ENCODE measurements around the gene ABHD4.
"Not testable (repeated sequence)": the region's sequence is repeated elsewhere in the genome, so short reads cannot be mapped to it uniquely, and the experiment has no call there.

ABHD4 gene

DNA sequence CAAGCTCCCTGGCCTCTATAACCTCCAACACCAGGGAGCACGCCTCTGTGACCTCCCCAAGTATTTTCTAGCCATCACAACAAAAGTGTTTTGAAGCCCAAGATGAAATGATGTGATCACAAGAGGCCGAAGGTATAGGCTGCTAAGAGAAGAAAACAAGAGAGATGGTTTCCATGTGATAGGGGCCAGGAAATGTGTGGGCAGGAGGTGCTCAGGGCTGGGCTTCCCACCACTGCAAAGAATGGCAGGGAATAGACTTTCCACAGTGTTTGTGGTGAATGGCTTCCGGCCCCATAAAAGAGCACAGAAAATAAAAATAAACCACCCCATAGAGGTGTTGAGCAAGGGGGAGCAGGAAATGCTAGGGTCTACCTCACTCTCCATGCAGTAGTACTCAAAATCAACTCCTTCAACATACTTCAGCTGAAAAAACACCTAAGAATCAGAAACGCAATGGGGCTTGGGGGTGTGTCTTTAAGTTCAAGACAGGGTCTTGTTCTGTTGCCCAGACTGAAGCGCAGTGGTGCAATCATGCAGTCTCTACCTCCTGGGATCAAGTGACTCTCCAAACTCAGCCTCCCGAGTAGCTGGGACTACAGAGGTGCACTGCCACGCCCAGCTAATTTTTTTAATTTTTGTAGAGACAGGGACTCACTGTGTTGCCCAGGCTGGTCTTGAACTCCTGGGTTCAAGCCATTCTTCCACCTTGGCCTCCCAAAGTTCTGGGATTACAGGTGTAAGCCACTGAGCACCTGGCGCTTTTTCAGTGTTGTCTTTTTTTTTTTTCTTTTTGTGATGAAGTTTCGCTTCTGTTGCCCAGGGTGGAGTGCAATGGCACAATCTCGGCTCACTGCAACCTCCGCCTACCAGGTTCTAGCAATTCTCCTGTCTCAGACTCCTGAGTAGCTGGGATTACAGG lies 36.2 kb upstream of the ABHD4 start:
- peak; percentile 51 for DNase-seq

DNA sequence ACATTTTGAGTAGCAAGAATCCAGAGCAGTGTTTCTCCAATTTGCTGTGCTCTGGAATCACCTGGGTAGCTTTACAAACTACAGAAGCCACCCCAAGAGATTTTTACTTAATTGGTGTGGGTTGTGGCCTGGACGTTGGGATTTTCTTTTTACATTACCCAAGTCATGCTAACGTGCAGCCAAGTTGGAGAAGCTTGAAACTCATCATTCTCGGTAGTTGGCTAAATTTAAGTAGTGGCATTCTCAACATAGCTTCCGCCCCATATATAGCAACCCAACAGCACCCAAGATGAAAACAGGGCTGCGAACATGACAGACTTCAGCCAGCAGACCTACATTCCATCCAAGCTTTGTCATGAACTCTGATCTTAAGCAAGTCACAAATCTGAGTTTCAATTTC lies 34.1 kb upstream of the ABHD4 start:
- DNase-seq, result no peak

DNA sequence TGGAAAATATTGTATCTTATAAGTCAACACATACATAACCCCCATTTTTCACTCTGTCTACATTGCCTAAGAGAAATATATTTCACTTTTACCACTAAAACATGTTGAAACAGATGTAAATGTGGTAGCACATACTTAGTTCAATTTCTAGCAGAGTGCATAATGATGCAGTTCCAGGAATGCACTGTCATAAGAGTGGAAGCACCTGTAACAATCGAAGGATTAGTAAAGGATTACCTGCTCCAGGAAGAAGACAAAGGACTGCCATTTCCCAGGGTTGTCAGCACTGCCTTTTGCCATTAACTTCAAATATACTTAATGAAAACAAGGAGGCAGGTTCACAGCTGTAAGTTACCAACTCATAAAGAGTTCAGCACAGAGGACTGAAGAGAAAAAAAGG lies 33.6 kb upstream of the ABHD4 start:
- DNase-seq, result no peak

DNA sequence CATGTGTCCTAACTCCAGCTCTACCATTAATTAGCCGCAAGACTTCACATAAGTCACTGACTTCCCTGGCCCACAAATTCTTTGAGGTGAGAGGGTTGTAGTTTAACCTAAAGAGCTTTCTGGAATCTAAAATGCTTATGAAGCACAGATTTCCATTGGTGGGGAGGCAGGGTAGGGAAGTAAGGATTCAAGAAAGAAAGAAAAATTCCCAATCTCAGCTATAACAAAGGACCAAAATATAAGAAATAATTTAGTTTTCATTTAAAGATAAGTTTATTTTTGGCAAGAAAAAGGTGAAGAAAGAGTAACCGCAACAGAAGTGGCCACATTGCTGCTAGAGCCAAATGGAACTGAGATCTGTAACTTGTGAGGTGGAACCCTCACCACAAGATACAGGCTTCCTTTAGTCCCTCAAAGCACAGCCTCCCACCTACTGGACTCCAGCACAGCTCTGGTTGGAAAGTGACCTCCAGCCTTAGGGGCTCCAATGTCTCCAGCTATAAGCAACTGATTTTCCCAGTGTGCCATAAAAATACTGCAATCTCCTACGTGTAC lies 32.6 kb upstream of the ABHD4 start:
- DNase-seq, result no peak

DNA sequence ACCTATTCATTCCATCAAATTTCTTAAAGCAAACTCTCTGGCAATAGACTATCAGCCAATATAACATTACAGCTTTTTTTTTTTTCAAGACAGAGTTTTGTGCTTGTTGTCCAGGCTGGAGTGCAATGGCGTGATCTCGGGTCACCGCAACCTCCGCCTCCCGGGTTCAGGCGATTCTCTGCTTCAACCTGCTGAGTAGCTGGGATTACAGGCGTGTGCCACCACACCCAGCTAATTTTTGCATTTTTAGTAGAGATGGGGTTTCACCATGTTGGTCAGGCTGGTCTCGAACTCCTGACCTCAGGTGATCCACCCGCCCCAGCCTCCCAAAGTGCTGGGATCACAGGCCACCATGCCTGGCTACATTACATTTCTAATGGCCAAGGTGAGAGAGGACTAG lies 31.8 kb upstream of the ABHD4 start:
- not testable (repeated sequence) for DNase-seq

DNA sequence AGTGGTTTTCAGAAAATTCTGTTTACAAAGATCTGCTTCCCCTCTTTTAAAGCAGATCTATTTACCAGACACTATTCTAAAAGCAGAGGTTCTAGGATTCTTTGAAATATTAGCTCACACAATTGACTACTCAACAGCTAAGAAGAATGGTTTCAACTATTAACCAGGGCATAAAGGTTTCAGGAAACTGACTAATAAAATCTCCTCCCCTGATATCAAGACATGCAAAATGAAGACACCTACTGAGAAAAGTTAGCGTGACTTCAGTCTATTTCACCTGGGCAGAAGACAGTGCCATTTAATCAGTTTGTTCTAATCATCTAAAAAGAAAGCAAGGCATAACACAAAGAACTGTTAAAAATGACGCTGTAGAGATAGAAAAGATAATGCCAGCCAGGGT lies 31.3 kb upstream of the ABHD4 start:
- DNase-seq, result no peak

DNA sequence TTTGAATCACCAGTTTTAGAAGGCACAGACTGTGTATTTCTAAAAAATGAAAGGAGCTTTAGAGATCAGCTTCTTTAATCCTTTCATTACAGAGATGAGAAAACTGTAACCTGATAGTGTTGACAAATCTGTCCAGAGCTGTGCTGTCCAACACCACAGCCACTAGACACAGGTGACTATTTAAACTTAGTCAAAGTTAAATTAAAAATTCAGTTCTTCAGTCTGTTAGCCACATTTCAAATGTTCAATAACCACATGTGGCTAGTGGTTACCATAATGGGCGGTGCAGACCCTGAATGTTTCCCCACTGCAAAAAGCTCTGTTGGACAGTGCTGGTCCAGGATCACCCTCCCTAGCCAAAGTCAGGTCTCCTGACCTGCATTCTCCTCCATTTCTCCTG lies 30.7 kb upstream of the ABHD4 start:
- no peak for DNase-seq

DNA sequence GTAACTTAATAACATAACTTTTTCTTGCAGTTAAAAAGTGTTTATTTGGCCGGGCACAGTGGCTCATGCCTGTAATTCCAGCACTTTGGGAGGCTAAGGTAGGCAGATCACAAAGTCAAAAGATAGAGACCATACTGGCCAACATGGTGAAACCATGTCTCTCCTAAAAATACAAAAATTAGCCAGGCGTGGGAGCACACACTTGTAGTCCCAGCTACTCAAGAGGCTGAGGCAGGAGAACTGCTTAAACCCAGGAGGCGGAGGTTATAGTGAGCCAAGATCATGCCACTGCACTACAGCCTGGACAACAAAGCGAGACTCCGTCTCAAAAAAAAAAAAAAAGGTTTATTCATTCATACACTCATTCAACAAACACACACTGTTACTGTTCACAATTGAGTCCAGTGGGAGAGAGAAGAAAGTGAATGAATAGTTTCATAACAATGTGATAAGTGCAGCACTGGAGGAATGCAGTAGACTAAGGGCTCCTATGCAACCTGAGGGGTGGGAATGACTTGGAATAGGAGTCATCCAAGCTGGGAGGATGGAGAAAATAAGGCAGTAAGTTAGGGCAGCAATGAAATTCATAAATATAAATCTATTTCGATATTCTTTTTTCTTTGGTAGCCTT lies 28.9 kb upstream of the ABHD4 start:
- no peak for DNase-seq

DNA sequence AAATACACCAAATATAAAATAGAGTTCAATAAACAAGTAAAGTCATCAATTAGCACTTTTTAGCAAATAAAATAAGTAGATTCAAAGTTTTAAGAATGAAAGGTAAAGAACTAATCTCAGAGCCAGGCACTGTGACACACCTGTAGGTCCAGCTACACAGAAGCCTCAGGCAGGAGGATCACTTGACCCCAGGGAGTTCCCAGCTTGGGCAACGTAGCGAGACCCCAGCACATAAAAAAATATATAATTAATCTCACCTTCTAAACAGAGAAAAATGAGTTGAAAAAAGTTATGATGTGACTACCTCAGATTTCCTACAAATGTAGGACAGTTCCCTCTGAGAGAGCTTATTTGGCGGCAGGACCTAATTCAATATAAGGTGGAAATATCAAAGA lies 28.4 kb upstream of the ABHD4 start:
- DNase-seq, result no peak

DNA sequence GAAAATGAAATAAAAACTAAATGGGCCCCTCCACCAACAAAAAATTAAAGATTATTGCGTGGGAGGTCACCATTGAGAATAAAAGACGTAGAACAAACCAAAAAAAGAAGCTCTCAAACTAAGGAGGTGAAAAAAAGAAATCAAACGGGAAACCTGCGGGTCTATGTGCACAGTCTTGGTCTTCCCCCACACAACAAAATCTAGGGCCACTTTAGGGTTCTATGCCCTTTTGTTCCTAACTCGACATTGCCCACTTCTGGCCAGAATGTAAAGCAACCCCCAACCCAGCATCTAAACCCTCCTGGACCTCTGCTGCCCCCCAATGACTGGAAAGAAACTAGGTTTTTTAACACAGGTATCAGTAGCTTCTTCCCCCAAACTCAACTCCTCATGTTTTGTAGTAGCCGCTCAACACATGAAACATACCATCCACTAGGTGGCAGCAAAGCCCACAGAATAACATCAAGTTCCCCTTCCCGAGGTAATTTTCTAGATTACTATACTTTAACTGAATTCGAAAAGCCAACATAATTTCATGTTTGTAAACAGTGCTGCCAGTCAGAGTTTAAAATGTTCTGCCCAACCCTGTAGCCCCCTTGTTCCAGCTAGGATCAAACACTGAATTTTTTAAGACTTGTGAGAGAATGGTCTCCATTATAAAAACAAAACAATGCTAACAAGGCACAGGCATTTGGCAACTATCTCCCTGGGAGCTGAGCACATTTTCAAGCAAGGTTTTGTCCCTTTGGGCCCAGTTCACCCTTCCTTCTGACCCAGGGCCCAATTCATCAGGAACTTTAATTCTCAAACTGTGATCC lies 27.8 kb upstream of the ABHD4 start:
- peak; percentile 66 for DNase-seq

DNA sequence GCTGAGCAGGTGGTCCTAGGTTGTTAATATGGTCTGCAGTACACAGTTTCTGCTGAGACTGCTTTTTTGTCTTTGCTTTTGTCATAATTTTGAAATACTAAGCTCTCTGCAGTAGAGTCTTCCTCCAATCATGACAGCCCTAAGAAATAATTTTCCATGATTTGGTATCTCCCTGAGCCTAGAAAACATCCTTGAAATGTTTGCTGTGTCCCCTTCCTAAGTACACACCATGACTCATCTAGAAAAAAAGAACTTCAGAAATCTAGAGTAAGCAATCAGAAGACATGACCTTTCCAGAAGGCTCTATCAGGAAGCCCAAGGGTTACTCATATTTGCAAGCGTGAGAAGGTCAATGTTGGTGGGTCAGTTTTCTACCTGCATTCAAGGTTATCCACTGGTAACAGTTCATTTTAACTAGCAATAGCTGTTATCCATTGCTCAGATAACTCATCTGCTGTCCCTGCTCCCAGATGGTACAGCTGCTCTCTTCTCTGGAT lies 25.5 kb upstream of the ABHD4 start:
- no peak for DNase-seq

DNA sequence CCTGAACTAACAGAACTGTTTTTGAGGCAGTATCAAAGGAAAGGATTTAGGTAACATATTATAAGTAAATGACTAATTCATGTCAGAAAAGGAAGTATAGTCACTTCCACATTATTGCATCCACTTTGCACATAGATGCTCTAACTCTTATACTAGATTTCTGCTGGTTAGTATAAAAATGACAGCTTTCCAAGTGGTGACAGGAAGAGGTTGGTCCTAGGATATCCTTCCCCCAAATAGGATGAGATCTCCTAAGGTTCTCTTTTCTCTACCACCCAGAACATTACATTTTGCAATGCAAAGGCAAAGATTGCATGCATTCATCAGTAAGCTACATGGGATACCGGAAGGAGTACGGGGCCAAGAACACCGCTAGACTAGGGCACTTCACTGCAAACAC lies 24.3 kb upstream of the ABHD4 start:
- DNase-seq, result no peak

DNA sequence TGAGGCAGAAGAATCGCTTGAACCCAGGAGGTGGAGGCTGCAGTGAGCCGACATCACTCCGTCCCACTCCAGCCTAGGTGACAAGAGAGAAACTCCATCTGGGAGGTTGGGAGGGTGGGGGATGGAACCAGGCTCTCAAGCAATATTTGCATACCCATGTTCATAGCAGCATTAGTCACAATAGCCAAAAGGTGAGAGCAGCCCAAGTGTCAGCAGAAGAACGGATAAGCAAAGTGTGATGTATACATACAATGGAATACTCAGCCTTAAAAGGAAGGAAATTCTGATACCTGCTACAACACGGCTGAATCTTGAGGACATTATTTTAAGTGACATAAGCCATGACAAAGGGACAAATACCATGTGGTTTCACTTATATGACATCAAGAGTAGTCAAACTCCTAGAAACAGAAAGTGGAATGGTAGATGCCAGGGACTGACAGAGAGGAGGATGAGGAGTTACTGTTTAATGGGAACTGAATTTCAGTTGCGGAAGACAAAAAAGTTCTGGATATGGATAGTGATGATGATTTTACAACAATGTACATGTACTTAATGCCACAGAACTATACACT lies 20.7 kb upstream of the ABHD4 start:
- no peak for DNase-seq

DNA sequence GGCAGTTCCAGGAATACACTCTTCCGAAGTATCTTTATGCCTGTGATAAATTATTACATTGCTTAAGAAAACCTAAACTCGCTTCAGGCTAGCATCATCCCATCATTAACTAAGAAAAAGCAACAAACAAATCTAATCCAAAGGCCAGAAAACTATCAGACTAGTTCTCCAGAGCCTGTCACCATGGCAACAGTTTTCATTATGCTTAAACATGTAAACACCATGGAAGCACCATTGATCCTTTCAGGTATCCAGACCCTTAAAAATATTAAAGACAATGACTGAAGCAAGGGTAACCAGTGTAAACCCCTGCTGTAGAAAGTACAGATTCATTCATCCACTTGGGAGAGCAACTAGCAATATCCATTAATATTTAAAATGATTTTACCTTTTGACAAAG lies 18.9 kb upstream of the ABHD4 start:
- no peak for DNase-seq

DNA sequence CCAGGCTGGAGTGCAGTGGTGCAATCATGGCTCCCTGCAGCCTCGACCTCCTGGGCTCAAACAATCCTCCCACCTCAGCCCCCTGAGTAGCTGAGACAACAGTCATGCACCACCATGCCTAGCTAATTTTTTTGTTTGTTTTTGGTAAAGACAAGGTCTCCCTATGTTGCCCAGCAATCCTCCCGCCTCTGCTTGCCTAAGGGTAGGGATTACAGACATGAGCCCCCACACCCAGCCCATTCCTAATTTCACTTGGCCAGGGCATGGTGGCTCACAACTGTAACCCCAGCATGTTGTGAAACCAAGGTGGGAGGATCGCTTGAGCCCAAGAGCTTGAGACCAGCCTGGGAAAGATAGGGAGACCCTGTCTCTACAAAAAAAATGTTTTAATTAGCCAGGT lies 18.2 kb upstream of the ABHD4 start:
- no peak for DNase-seq

DNA sequence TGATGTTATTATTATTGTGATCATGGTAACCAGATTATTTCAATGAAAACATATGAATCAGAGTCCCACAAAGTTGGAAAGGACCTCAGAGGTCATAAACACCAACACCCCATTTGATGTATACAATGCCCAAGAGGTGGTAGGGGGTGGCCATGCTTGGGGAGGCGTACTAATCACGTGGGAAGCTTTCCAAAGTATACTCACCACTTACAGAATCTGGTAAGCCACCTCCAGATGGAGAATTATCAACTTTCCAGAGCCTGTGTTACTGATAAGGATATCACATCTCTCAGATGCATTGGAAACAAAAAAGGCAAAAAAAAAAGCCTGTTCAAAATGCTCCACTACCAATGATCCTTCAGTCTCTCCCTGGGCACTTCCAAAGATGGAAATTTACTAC lies 17.5 kb upstream of the ABHD4 start:
- no peak for DNase-seq

DNA sequence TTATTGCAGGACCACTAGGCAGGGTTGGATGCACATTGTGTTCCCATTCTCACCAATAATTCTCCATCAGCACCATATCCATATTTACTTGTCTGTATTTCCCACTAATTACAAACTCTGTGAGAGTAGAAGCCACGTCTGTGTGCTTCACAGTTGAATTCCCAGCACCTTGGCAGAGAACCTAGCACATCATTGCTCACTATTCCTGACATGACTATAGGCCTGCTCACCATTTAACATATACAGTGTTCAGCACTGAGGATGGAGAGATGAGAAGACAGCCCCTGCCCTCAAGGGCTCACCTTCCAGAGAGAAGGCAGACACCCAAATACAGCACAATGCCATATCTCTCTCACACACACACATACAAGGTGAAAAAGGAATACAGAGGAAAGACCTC lies 14.1 kb upstream of the ABHD4 start:
- no peak for DNase-seq

DNA sequence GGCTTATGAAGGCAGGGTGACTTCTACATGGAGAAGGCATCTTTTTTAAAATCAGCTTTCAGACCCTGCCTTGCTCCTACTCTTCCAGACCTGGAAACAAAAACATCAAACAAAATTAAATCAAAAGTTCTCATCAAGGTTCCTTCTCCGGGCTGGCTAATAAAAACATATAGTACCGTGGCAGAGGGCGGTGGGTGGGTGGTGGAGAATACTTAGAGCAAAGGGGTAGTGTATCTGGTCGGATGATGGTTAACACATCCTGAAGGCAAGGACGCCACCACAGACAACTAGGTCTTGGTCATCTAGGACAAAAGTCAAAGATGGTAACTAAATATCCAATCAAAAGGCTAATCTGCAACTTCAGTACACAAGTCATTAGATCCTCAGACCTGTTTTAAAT lies 10.9 kb upstream of the ABHD4 start:
- no peak for DNase-seq

DNA sequence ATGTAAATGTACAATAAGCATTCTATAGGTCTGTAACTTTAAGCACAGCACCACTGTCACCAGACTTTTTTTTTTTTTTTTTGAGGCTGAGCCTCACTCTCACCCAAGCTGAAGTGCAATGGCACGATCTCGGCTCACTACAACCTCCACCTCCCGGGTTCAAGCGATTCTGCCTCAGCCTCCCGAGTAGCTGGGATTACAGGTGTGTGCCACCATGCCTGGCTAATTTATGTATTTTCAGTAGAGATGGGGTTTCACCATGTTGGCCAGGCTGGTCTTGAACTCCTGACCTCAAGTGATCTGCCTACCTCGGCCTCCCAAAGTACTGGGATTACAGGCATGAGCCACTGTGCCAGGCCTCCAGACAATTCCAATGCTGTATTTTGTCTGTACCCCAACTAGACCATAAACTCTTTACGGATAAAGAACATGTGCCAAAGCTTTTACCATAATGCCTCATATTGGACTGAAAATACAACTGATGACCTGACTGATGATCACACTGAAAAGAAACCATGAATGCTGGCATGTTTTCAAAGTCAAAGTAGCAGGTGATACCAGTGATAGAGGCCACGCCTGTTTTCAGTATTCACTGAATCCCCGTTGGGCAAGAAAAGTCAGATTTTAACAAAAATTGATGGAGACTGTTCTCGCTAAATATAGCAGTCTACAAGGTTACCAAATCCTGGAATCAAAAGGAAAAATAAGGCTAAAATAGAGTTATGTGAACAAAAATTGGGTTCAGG lies 10.2 kb upstream of the ABHD4 start:
- not testable (repeated sequence) for DNase-seq

DNA sequence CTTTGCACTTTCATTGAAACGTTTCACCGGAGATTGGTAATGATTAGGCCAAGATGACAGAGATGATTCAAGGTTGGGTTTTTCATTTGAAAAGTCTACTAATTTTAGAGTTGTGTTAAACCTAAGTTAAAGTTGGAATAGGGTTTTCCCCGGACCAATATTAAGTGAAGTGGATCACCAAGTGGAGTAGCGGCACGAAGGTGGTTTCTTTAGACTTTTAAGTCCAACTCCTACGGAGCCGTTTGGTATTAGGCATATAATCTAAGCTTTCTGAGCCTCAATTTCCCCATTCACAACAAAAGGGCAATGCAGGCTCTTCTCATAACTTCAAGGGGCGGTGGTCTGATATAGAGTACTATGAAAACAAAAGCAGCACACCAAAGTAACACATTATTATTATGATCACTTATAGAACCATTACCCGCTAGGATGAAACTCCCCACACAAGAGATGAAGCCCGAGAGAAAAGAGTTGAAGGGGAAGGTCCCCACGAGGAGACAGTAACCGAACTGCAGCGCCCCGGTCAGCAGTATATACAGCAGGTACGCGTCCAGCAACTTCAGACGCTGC lies 9.5 kb upstream of the ABHD4 start:
- no peak for DNase-seq

DNA sequence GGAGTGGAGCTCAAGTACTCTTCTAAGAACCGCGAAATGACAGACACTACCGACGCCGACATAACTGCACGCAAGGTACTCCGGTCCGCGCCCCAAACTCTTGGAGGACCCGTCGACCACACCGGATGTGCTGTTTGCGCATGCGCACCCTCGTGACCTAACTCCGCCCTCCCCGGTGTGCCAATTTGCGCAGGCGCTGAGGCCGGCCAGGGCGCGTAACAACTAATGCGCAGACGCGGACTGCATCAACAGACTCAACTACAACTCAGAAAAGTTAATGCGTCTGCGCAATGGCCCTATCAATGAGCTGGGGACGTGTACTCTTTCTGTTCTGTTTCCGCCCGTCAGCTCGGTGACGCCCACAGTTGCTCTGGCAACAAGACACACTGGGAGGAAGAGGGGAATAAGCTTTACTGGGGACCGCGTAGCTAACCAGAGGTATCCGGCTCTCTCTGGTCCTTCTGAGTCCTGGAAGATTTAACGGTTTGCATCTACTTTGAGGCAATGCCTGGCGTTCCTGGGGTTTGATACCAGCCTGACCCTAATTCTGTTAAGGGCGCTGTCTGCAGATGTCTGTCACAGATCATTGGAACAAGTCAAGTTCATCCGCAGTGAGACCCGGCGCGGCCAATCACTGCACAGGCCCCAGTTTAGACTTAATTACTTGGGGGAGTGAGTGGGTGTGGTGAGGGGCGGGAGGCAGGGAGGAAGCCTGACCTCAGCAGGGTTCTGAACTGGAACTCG lies 8.8 kb upstream of the ABHD4 start, which contains the start of gene DAD1:
Gene DAD1, minus strand, starts transcription at position 129 of the 744 bp plus-strand sequence. Its CDS starts 67 bp downstream, at position 62.
- peak; percentile 100 for DNase-seq

Measured in activated CD4-positive, CD25-positive, alpha-beta regulatory T cell treated with anti-CD3 and anti-CD28 coated beads, Interleukin-2, amount 50 U/mL, for 72 hours (primary cell).